NCI-H82 treated with DMSO at 0.1 percent for 48 hours (cell line): ENCODE measurements around the gene ESR1.
"Not testable (repeated sequence)": the region's sequence is repeated elsewhere in the genome, so short reads cannot be mapped to it uniquely, and the experiment has no call there.

Source experiments
- DNase-seq: peaks from one replicate; lab custom pipeline; 2025; ENCODE audit not compliant: unreplicated experiment; lab: John Stamatoyannopoulos, UW

Gene ESR1

GRCh38 chr6:151811081-151811480, 3.6 kb downstream of the ESR1 start:
- no peak for DNase-seq

GRCh38 chr6:151813858-151814257, 6.4 kb downstream of the ESR1 start:
- DNase-seq = no peak

DNA sequence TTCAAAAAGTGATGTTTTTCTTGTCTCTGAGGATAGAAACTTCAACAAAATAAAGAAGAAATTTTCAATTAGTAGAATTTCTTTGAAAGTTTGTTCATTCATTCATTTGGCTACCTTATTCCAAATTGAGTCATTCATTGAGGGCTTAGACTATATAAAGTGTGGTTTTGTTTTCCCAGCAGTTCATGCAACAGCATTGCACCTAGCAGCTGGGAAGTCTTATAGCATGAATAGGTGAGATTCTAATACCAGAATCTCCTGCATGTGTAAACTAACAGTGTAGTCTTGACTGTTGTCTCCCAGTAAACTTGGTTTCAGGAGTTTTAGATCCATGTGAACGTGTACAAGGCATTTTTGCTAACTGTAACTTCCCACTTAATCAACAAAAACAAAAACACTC, 7.1 kb downstream of the ESR1 start:
- no peak for DNase-seq

DNA sequence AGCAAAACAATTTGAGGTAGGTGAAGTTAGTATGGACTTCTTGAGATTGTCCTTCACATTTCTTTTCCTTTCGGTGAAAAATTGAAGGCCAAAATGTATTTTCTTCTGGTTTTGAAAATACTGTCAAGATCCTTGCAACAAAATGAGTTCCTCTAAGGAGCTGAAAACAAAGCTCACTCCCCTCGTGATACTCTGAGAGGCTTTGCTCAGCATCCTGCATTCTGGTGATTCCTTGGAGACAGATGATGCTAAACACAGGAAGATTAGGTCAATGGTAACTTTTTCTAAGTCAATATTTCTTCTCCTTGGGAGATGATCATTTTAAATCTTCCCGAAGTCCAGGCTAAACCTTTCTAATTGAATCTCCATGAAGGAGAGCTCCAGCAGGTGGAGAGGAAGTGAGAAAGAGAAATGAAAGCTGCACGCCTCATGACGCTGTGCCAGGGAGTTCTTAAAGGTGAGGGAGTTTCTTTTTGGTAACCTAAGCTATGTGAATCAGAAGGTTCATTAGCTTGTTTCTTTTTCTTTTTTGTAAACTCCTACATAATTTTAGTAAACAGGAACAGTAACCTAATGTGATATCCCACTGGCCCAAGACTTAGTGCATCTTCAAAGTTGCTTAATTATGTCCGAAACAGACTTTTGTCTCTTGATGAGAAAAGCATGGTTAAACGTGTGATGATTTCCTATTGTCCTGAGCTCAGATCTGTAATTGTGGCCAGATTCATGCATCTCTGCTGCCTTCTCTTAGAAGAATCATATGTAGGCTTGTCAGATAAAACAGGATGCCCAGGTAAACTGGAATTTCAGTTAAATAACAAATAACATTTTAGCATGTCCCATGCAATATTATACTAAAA, 15.0 kb downstream of the ESR1 start:
- DNase-seq = no peak

DNA sequence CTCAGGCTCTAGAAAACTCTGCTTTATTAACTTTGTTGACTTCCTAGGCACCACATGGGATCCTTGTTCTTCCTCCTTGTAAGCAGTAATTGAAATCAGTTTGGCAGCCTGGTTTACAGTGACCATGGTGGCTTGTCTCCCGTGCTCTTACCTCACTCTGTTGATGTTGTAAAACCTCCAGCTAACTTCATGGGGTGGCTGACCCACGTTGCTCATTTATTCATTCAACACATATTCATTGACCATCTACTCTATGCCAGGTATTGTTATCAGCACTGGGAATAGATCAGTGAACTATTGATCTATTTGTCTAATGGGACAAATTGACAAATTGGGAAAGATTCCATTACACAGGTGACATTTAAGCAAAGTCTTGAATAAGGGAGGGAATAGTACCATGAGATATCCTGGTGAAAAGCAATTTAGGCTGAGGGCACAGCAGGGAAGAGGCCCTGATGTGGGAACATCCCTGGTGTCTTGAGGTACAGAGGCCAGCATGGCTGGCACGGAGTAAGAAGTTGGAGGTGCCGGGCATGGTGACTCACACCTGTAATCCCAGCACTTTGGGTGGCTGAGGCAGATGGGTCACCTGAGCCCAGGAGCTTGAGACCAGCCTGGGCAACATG, 19.1 kb downstream of the ESR1 start:
- no peak for DNase-seq

DNA sequence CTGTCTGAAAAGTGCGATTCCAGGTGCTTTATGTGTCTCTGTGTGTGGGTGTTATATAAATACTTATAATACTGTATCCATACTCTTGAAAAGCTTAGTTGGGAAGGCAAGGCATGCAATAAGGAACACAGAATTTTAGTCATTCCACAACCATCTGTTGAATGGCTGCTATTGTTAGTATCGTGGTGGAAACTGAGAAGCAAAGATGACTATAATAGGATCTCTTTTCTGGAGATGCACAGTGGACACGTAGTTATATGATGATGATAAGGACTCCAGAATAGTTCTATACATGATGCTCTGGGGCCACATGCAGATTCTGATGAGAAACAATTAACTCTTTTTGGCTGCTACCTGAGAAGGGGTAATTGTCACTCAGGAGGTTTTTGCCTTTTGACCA, 25.2 kb downstream of the ESR1 start:
- DNase-seq = no peak

DNA sequence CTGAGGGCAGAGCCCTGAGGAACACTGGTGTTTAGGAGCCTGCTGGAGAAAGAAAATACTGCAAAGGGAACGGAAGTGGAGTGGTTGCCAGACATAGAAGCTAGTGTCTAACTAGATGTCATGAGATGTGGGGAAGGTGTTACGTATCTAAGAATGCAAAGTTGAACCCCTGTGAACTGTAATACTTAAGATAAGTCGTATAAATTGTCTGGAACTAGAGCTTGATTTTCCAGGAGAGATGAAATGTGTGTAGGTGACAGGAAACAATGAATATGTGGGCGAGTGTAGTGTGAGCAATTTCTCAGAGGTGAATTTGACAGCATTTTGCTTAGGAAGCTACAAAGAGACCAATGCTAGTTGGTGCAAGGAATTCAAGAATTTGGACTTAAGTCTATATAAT, 27.9 kb downstream of the ESR1 start:
- no peak for DNase-seq

- DNase-seq = no peak
Measured at GRCh38 chr6:151837223-151837622, 29.7 kb downstream of the ESR1 start.

DNA sequence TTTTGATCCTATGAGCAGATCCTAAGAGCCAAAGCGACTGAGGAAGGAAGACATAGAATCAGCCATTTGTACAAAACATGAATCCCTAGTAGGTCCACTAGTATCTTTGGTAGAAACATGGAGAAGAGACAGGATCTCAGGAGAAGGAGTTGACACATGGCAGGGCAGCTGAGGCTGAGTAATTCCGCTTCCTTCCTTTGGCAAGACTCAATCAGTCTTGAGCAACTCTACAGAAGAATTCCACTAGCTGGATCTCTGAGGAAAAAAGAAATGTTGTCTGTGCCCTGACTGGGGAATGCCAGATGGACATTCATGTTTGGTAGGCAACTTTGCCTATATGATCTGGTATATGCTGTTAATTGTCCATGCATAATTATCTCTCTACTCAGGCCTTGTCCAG, 35.3 kb downstream of the ESR1 start:
- DNase-seq = no peak

DNA sequence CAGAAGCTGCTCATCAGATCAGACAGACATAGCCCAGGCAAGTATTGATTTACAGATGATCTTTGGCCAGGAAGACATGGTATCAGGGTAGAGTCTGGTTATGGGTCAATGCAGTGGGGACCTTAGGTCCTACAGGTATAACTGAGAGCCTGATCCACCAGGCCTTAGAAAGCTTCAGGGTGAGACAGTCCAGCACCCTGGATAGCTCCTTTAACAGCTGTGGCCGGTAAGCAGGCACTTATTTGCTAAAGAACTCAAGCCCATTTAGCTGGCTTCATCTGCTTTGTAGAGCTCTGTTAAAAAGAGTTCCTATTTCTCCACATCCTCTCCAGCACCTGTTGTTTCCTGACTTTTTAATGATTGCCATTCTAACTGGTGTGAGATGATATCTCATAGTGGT, 39.6 kb downstream of the ESR1 start:
- DNase-seq = no peak

GRCh38 chr6:151850479-151851003, 43.1 kb downstream of the ESR1 start:
- no peak for DNase-seq

- no peak for DNase-seq
Measured at GRCh38 chr6:151858294-151858693, 50.8 kb downstream of the ESR1 start.

- DNase-seq = no peak
Measured at GRCh38 chr6:151862461-151862860, 55.0 kb downstream of the ESR1 start.

- DNase-seq = not testable (repeated sequence)
Measured at GRCh38 chr6:151867361-151867869, 59.9 kb downstream of the ESR1 start.

DNA sequence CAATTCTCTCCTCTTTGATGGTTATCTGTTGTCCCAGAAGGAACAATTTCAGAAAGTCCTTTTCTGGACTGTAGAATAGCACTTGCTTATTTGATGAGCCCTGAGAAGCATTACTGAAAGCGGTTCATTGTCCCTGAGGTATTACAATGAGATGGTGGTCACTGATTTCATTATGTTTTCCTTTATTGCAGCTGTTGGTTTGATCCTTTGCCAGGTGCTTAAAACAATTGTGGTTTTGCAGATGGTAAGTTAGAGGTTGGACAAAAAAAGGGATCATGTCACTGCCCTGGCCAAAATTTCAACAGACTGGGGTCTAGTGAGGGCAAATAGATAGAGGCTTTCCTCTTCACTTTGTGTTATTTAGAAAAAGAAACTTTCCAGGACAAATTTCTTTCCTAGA, 61.9 kb downstream of the ESR1 start:
- DNase-seq = no peak

DNA sequence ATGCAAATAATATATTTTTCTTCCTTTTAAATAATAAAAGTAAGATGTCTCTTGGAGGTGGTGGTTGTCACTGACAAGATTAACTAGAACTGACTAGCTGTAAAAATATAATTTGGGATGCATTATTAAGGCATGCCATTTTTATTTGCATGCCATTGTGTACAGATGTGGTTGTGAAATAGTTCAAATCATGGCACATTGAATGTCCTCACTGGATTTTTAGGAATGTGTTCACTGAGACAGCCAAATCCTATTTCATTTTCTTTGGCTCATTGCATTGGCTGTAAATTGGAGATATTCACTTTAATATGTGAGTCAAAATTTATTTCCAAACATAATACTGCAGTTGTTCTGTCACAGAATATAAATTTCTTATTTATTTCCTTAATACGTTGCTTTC, 62.3 kb downstream of the ESR1 start:
- DNase-seq = no peak

DNA sequence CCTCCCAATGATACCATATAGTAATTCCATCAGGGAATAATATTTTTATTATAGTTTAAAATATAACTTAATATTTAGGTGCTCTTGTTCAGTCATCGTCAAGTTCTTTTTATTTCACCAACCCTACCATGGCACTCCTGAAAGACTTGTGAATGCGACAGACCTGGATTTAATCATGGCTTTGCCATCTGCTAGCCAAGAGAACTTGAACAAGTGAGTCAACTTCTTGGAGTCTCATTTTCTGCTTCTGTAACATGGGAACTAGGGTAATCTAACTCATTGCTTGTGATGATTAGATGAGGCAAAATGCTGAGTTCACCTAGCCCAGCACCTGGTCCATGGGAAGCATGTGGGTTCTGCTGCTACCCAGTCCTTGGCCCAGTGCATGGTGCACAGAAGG, 62.9 kb downstream of the ESR1 start:
- no peak for DNase-seq

DNA sequence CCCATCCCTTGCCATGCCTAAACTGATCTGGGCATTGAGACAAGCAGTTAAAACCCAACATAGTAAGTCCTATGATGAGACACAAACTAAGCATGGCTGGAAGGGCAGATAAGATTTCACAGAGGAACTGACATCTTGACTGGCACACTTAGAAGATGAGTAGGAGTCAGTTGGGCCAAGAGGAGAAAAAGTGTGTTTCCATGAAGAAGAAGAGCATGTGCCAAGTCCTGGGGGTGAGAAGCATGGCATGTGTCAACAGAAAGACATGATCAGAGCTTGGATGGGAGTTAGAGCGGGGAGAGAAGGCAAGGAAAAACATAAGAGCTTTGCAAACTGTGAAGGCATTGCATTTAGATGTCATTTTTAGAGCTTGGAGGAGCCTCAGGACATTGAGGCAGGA, 68.0 kb downstream of the ESR1 start:
- no peak for DNase-seq

DNA sequence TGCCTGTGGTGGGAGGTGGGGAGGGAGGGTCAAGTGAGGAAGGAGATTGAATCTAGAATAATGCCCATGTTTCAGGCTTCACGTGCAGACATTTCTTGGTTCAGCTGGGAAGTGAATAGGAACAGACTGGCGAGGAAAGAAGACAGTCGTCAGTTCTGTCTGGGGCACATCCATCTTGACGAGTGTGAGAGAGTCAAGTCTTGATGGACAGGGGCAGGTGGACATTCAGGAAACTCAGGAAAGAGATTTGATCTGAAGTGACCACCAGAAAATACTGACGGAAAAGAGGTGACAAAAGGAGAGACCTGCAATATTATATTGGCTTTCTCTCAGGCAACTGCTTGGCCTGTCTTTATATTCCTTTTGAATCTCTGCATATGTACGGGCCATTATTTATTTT, 68.6 kb downstream of the ESR1 start:
- DNase-seq = no peak

- DNase-seq = no peak
Measured at GRCh38 chr6:151877458-151877857, 70.0 kb downstream of the ESR1 start.

GRCh38 chr6:151881231-151881630, 73.7 kb downstream of the ESR1 start:
- no peak for DNase-seq

- no peak for DNase-seq
Measured at GRCh38 chr6:151882206-151882605, 74.7 kb downstream of the ESR1 start.
